ENCODE data around the gene SGK1. TPM values are rescaled to one million over a fixed set of nuclear protein-coding genes. Genes with fewer than 3 reads are reported as not detected.

Gene SGK1
- total and polyA plus RNA-seq, 2 donors (not counting 1 experiment from before 2014, with no cell fraction given), result 37.3 to 57.8 TPM

DNA sequence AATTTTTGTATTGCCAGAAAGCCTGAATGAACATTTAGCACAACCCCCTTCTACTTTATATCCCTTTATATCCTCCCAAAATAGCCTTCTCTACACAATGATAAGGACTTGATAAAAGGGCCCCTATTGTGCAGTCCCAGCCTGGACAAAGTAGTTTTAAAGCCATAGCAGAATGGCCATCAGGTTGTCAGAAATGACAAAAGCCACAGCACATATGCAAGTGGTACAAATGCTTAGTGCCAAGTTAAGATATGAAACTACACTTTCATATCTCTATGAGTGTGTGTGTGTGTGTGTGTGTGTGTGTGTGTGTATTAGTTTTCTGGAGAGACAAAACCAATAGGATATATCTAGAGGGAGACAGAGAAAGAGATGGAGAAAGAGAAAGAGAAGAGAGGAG, 132.6 kb downstream of the SGK1 start:
- peaks cover 3% of the 10 kb centered on the region for H3K4me1 Mint-ChIP-seq
- no peaks in the 10 kb centered on the region for H3K27me3 ChIP-seq (replicated peaks in 1 of 4; ENCODE audit: control extremely low read depth in 1 of 4, control insufficient read depth in 3 of 4, insufficient read depth in 4 of 4, low read length in 3 of 4)
- H2AFZ ChIP-seq (ENCODE audit: insufficient read depth, low read depth, low read length, poor library complexity, severe bottlenecking), result no peak overlapping the region
- intact Hi-C loops (cut with micrococcal nuclease), result no loop called here
- H3K9ac ChIP-seq (ENCODE audit: low read length), result no peak overlapping the region
- H3K9me3 Mint-ChIP-seq (ENCODE audit: insufficient read depth), result no peaks in the 10 kb centered on the region
- H3K4me2 ChIP-seq (replicated peaks; ENCODE audit: low read depth, low read length, poor library complexity, severe bottlenecking), result no peak overlapping the region
- CTCF ChIA-PET, result no interaction called here
- no peaks in the 10 kb centered on the region for H3K27me3 Mint-ChIP-seq
- no peak overlapping the region for H3K4me3 Mint-ChIP-seq
- TF ChIP-seq EZH2 (IDR thresholded peaks at IDR 0.05; ENCODE audit: borderline replicate concordance, insufficient read depth, low read depth, low read length, poor library complexity, severe bottlenecking), result no peak
- TF ChIP-seq, protein P1, sequence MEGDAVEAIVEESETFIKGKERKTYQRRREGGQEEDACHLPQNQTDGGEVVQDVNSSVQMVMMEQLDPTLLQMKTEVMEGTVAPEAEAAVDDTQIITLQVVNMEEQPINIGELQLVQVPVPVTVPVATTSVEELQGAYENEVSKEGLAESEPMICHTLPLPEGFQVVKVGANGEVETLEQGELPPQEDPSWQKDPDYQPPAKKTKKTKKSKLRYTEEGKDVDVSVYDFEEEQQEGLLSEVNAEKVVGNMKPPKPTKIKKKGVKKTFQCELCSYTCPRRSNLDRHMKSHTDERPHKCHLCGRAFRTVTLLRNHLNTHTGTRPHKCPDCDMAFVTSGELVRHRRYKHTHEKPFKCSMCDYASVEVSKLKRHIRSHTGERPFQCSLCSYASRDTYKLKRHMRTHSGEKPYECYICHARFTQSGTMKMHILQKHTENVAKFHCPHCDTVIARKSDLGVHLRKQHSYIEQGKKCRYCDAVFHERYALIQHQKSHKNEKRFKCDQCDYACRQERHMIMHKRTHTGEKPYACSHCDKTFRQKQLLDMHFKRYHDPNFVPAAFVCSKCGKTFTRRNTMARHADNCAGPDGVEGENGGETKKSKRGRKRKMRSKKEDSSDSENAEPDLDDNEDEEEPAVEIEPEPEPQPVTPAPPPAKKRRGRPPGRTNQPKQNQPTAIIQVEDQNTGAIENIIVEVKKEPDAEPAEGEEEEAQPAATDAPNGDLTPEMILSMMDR (IDR thresholded peaks at IDR 0.05), result no peak
- no peaks in the 10 kb centered on the region for H4K20me1 ChIP-seq (ENCODE audit: control insufficient read depth, insufficient read depth, low read length, poor library complexity, severe bottlenecking)
- H3K27ac Mint-ChIP-seq, result no peak overlapping the region
- peaks cover 4 to 8% of the 10 kb centered on the region in 2 donors for H3K4me1 ChIP-seq (ENCODE audit: control insufficient read depth in 2 of 2, insufficient read depth in 2 of 2, low read length in 2 of 2)
- ATAC-seq (ENCODE audit: low read depth) (no peak), DNase-seq (no peak)
- no peaks in the 10 kb centered on the region for H3K79me2 ChIP-seq (ENCODE audit: control insufficient read depth, insufficient read depth, low read length)
- no peak overlapping the region for H3K27ac ChIP-seq (ENCODE audit: low read length in 2 of 2)
- H3K36me3 ChIP-seq (replicated peaks in 1 of 2; ENCODE audit: control extremely low read depth in 1 of 2, control insufficient read depth in 1 of 2, extremely low read depth in 1 of 2, insufficient read depth in 2 of 2, low read length in 1 of 2), result no peaks in the 10 kb centered on the region
- peaks cover 0 to 3% (median 0%) of the 10 kb centered on the region in 3 donors for H3K9me3 ChIP-seq (ENCODE audit: control extremely low read depth in 1 of 3, control insufficient read depth in 2 of 3, insufficient read depth in 1 of 3, low read length in 2 of 3)
- POLR2A ChIA-PET, result no interaction called here
- no peak overlapping the region for H3K4me3 ChIP-seq (ENCODE audit: control extremely low read depth in 1 of 5, extremely low read depth in 1 of 5, insufficient read depth in 1 of 5, low read depth in 2 of 5, low read length in 4 of 5)

DNA sequence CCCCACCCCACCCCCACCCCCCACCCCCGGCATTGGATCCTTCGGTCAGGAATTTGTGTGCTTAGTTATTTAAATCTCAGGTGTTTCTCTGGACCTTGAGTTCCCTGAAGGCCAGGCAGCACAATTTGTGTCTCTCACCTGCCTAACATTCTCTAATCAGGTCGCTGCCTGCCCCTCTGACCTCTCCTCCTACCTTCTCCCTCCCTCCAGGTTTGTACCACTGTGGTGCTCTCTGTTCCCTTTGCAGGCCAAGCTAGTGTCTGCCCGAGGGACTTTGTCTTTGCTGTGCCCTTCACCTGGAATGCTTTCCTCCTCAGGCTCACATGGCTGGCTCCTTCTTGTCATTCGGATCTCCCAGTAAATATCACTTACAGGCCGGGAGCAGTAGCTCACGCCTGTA, 134.1 kb downstream of the SGK1 start:
- Histone ChIP-seq H3K9ac (ENCODE audit: low read length) (no peak overlapping the region), H3K27me3 (replicated peaks in 1 of 4; ENCODE audit: control extremely low read depth in 1 of 4, control insufficient read depth in 3 of 4, insufficient read depth in 4 of 4, low read length in 3 of 4) (no peaks in the 10 kb centered on the region), H3K9me3 (ENCODE audit: control extremely low read depth in 1 of 3, control insufficient read depth in 2 of 3, insufficient read depth in 1 of 3, low read length in 2 of 3) (peaks cover 0 to 3% (median 0%) of the 10 kb centered on the region in 3 donors), H3K79me2 (ENCODE audit: control insufficient read depth, insufficient read depth, low read length) (no peaks in the 10 kb centered on the region), H2AFZ (ENCODE audit: insufficient read depth, low read depth, low read length, poor library complexity, severe bottlenecking) (no peak overlapping the region), H3K36me3 (replicated peaks in 1 of 2; ENCODE audit: control extremely low read depth in 1 of 2, control insufficient read depth in 1 of 2, extremely low read depth in 1 of 2, insufficient read depth in 2 of 2, low read length in 1 of 2) (no peaks in the 10 kb centered on the region), H3K4me2 (replicated peaks; ENCODE audit: low read depth, low read length, poor library complexity, severe bottlenecking) (no peak overlapping the region), H3K27ac (ENCODE audit: low read length in 2 of 2) (no peak overlapping the region), H3K4me1 (ENCODE audit: control insufficient read depth in 2 of 2, insufficient read depth in 2 of 2, low read length in 2 of 2) (peaks cover 4 to 8% of the 10 kb centered on the region in 2 donors), H3K4me3 (ENCODE audit: control extremely low read depth in 1 of 5, extremely low read depth in 1 of 5, insufficient read depth in 1 of 5, low read depth in 2 of 5, low read length in 4 of 5) (no peak overlapping the region), H4K20me1 (ENCODE audit: control insufficient read depth, insufficient read depth, low read length, poor library complexity, severe bottlenecking) (no peaks in the 10 kb centered on the region)
- H3K27ac Mint-ChIP-seq, result no peak overlapping the region
- no peaks in the 10 kb centered on the region for H3K27me3 Mint-ChIP-seq
- no peak overlapping the region for H3K4me3 Mint-ChIP-seq
- peaks cover 3% of the 10 kb centered on the region for H3K4me1 Mint-ChIP-seq
- TF ChIP-seq EZH2 (IDR thresholded peaks at IDR 0.05; ENCODE audit: borderline replicate concordance, insufficient read depth, low read depth, low read length, poor library complexity, severe bottlenecking), result no peak
- TF ChIP-seq, protein P1 (IDR thresholded peaks at IDR 0.05), result no peak
- ChIA-PET POLR2A (no interaction called here), CTCF (interaction anchor here (9.2 kb wide), 1 partner anchor 457 kb away, joined by 187 read pairs; no protein-coding TSS in a partner anchor)
- intact Hi-C loops (cut with micrococcal nuclease), result no loop called here
- H3K9me3 Mint-ChIP-seq (ENCODE audit: insufficient read depth), result no peaks in the 10 kb centered on the region
- WGBS (ENCODE audit: insufficient coverage), result 99% methylated on average over 5 of the region's 7 CpGs
- ATAC-seq (ENCODE audit: low read depth), result no peak
- DNase-seq, result no peak
